ENCODE data around the gene SLC25A25. TPM values are rescaled to one million over a fixed set of nuclear protein-coding genes. Genes with fewer than 3 reads are reported as not detected.

Gene SLC25A25
- total RNA-seq, 1 experiment from 2014 or later: 10.7 TPM

DNA sequence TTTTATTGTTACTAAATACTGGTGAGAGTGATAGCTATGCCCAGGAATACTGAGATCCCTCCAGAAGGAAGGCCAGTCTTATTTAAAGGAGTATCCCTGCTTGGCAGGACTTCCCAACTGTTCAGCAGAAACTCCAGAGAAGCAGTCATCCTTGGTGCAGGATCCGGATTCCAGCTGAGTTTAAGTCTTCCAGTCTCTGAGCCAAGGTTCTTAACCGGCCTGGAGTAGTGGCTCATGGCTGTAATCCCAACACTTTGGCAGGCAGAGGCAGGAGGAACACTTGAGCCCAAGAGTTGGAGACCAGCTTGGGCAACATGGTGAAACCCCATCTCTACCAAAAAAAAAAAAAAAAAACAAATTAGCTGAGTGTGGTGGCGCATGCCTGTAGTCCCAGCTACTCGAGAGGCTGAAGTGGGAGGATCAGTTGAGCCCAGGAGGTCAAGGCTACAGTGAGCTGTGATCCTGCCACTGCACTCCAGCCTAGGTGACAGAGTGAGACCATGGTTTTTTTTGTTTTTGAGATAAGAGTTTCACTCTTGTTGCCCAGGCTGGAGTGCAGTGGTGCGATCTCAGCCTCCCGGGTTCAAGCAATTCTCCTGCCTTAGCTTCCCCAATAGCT is 8.6 kb upstream of the SLC25A25 start:
- TF ChIP-seq, protein P1, sequence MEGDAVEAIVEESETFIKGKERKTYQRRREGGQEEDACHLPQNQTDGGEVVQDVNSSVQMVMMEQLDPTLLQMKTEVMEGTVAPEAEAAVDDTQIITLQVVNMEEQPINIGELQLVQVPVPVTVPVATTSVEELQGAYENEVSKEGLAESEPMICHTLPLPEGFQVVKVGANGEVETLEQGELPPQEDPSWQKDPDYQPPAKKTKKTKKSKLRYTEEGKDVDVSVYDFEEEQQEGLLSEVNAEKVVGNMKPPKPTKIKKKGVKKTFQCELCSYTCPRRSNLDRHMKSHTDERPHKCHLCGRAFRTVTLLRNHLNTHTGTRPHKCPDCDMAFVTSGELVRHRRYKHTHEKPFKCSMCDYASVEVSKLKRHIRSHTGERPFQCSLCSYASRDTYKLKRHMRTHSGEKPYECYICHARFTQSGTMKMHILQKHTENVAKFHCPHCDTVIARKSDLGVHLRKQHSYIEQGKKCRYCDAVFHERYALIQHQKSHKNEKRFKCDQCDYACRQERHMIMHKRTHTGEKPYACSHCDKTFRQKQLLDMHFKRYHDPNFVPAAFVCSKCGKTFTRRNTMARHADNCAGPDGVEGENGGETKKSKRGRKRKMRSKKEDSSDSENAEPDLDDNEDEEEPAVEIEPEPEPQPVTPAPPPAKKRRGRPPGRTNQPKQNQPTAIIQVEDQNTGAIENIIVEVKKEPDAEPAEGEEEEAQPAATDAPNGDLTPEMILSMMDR (IDR thresholded peaks at IDR 0.05): no peak
- TF ChIP-seq POLR2AphosphoS5 (IDR thresholded peaks at IDR 0.05; ENCODE audit: low read depth, low read length): no peak
- TF ChIP-seq, protein P2, sequence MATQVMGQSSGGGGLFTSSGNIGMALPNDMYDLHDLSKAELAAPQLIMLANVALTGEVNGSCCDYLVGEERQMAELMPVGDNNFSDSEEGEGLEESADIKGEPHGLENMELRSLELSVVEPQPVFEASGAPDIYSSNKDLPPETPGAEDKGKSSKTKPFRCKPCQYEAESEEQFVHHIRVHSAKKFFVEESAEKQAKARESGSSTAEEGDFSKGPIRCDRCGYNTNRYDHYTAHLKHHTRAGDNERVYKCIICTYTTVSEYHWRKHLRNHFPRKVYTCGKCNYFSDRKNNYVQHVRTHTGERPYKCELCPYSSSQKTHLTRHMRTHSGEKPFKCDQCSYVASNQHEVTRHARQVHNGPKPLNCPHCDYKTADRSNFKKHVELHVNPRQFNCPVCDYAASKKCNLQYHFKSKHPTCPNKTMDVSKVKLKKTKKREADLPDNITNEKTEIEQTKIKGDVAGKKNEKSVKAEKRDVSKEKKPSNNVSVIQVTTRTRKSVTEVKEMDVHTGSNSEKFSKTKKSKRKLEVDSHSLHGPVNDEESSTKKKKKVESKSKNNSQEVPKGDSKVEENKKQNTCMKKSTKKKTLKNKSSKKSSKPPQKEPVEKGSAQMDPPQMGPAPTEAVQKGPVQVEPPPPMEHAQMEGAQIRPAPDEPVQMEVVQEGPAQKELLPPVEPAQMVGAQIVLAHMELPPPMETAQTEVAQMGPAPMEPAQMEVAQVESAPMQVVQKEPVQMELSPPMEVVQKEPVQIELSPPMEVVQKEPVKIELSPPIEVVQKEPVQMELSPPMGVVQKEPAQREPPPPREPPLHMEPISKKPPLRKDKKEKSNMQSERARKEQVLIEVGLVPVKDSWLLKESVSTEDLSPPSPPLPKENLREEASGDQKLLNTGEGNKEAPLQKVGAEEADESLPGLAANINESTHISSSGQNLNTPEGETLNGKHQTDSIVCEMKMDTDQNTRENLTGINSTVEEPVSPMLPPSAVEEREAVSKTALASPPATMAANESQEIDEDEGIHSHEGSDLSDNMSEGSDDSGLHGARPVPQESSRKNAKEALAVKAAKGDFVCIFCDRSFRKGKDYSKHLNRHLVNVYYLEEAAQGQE (IDR thresholded peaks at IDR 0.05; ENCODE audit: insufficient read depth in 1 of 2, low read depth in 2 of 2, low read length in 1 of 2): no peak
- TF ChIP-seq SIN3A (IDR thresholded peaks at IDR 0.05; ENCODE audit: borderline replicate concordance, insufficient read depth, low read depth, low read length): no peak
- TF ChIP-seq TCF7L2 (IDR thresholded peaks at IDR 0.05; ENCODE audit: low read depth, low read length): no peak
- ChIA-PET POLR2A (no interaction called here), CTCF (interaction anchor here (0.6 kb wide), 1 partner anchor 25 kb away, joined by 4 read pairs; no protein-coding TSS in a partner anchor)
- Histone ChIP-seq H3K27me3 (ENCODE audit: control insufficient read depth, insufficient read depth, low read length) (no peaks in the 10 kb centered on the region), H3K36me3 (ENCODE audit: control insufficient read depth, insufficient read depth, low read length) (no peaks in the 10 kb centered on the region), H3K27ac (ENCODE audit: low read length) (no peak overlapping the region), H3K4me3 (ENCODE audit: low read depth in 2 of 2, low read length in 2 of 2) (no peak overlapping the region), H3K4me1 (ENCODE audit: control insufficient read depth, insufficient read depth, low read length) (peaks cover 6% of the 10 kb centered on the region), H3K9me3 (ENCODE audit: control insufficient read depth, insufficient read depth, low read depth, low read length) (no peaks in the 10 kb centered on the region)
- in situ Hi-C loops (cut with HindIII; ENCODE audit: low pct_unique_long_range_greater_than_20kb, low sequenced_read_pairs) (no loop called here), intact Hi-C loops (cut with micrococcal nuclease; ENCODE audit: unreplicated experiment) (no loop called here)
- BruUV-seq (replicated peaks): no TSS peak
- no peak for ATAC-seq
- no peak for DNase-seq (ENCODE audit: low read depth, low spot score)

DNA sequence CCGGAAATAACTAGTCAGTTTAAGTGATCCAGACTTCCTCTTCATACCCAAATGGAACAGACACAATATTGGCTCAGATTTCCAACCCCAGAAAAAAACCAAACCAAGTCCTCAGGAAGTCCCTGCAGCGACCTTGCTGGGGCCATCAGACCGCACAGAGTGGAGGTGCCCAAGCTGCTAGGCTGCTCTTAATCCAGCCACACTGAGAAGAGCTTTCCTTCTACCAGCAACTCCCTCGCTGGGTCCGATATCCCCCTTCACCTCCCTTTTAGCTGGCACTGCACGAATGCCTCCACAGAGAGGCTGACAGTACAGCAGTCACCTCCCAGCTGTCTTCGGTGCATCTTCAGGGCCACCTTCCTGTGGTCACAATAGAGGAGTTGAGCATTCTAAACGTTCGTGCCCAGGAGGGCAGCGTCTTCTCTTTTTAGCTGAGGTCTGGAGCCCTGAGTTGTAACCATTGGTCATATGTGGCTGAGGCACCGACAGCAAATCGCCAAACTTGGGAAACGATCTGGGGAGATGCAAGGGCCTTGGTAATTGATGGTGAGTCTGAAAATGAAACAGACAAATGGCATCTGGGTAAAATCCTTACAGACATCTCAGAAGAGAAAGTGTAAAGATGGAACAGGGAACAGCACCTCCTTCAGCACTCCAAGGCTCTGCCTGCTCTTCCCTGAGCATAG is 6.6 kb upstream of the SLC25A25 start:
- intact Hi-C loops (cut with micrococcal nuclease; ENCODE audit: unreplicated experiment): no loop called here
- H3K4me3 ChIP-seq (ENCODE audit: low read depth in 2 of 2, low read length in 2 of 2): no peak overlapping the region
- no peak overlapping the region for H3K27ac ChIP-seq (ENCODE audit: low read length)
- TF ChIP-seq, protein P1 (IDR thresholded peaks at IDR 0.05): no peak
- TF ChIP-seq POLR2AphosphoS5 (IDR thresholded peaks at IDR 0.05; ENCODE audit: low read depth, low read length) (no peak), TCF7L2 (IDR thresholded peaks at IDR 0.05; ENCODE audit: low read depth, low read length) (no peak), SIN3A (IDR thresholded peaks at IDR 0.05; ENCODE audit: borderline replicate concordance, insufficient read depth, low read depth, low read length) (no peak)
- TF ChIP-seq, protein P2 (IDR thresholded peaks at IDR 0.05; ENCODE audit: insufficient read depth in 1 of 2, low read depth in 2 of 2, low read length in 1 of 2): no peak
- BruUV-seq (replicated peaks): no TSS peak
- POLR2A ChIA-PET: interaction anchor here (0.7 kb wide), 1 partner anchor 11 kb away, joined by 13 read pairs; no protein-coding TSS in a partner anchor
- H3K9me3 ChIP-seq (ENCODE audit: control insufficient read depth, insufficient read depth, low read depth, low read length): no peaks in the 10 kb centered on the region
- in situ Hi-C loops (cut with HindIII; ENCODE audit: low pct_unique_long_range_greater_than_20kb, low sequenced_read_pairs): no loop called here
- H3K27me3 ChIP-seq (ENCODE audit: control insufficient read depth, insufficient read depth, low read length): no peaks in the 10 kb centered on the region
- no peaks in the 10 kb centered on the region for H3K36me3 ChIP-seq (ENCODE audit: control insufficient read depth, insufficient read depth, low read length)
- H3K4me1 ChIP-seq (ENCODE audit: control insufficient read depth, insufficient read depth, low read length): peaks cover 9% of the 10 kb centered on the region
- ATAC-seq (no peak), DNase-seq (ENCODE audit: low read depth, low spot score) (no peak)
- CTCF ChIA-PET: no interaction called here
